ENCODE results near the gene TMEM25. TPM values are rescaled to one million over a fixed set of nuclear protein-coding genes. Genes with fewer than 3 reads are reported as not detected.

TMEM25 gene
- total RNA-seq, 1 experiment from 2014 or later: 13.2 TPM

DNA sequence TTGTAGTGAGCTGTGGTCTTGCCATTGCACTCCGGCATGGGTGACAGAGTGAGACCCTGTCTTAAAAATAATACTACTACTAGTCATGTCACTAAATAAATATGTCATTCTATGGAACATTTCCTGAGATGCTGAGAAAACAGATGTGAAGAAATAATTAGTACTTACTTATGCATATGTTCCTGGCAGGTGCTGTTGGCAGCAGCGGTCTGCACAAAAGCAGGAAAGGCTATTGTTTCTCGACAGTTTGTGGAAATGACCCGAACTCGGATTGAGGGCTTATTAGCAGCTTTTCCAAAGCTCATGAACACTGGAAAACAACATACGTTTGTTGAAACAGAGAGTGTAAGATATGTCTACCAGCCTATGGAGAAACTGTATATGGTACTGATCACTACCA lies 50.1 kb downstream of the TMEM25 start:
- no peaks in the 10 kb centered on the region for H3K9me3 ChIP-seq (ENCODE audit: low read depth, low read length, poor library complexity, severe bottlenecking)
- no TSS peak for BruUV-seq (replicated peaks)
- intact Hi-C loops (cut with micrococcal nuclease; ENCODE audit: unreplicated experiment): no loop called here
- TF ChIP-seq, protein P1, sequence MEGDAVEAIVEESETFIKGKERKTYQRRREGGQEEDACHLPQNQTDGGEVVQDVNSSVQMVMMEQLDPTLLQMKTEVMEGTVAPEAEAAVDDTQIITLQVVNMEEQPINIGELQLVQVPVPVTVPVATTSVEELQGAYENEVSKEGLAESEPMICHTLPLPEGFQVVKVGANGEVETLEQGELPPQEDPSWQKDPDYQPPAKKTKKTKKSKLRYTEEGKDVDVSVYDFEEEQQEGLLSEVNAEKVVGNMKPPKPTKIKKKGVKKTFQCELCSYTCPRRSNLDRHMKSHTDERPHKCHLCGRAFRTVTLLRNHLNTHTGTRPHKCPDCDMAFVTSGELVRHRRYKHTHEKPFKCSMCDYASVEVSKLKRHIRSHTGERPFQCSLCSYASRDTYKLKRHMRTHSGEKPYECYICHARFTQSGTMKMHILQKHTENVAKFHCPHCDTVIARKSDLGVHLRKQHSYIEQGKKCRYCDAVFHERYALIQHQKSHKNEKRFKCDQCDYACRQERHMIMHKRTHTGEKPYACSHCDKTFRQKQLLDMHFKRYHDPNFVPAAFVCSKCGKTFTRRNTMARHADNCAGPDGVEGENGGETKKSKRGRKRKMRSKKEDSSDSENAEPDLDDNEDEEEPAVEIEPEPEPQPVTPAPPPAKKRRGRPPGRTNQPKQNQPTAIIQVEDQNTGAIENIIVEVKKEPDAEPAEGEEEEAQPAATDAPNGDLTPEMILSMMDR (conservative IDR thresholded peaks at IDR 0.05; ENCODE audit: low read depth, low read length): no peak
- no peak for TF ChIP-seq EZH2 (IDR thresholded peaks at IDR 0.05; ENCODE audit: borderline replicate concordance, low read depth, low read length, poor library complexity, severe bottlenecking)
- H3K4me1 ChIP-seq (ENCODE audit: insufficient read depth, low read length, poor library complexity, severe bottlenecking): peaks cover under 1% of the 10 kb centered on the region
- POLR2A ChIA-PET (ENCODE audit: low non-redundant PET): no interaction called here
- peaks cover 52% of the 10 kb centered on the region for H3K36me3 ChIP-seq (ENCODE audit: insufficient read depth, low read length, poor library complexity, severe bottlenecking)
- H3K27me3 ChIP-seq (replicated peaks; ENCODE audit: insufficient read depth, low read depth, low read length, poor library complexity): no peaks in the 10 kb centered on the region
- no peak overlapping the region for H3K27ac ChIP-seq (ENCODE audit: low read depth, low read length, poor library complexity, severe bottlenecking)
- H3K4me3 ChIP-seq (ENCODE audit: low read depth, low read length, poor library complexity, severe bottlenecking): no peak overlapping the region
- no peak for DNase-seq (ENCODE audit: low spot score)
- CTCF ChIA-PET: no interaction called here

Other genes with a start within 250 kb of the TMEM25 start
- not detected in 2 replicates for gene CD3E, start 226.5 kb upstream of the TMEM25 start, total RNA-seq (2021)
- not detected in 2 replicates for gene CD3D, start 188.5 kb upstream of the TMEM25 start, total RNA-seq (2021)
- not detected in 2 replicates for gene CD3G, start 186.8 kb upstream of the TMEM25 start, total RNA-seq (2021)
- 52.0 and 54.2 TPM in 2 replicates for gene UBE4A, start 171.6 kb upstream of the TMEM25 start, total RNA-seq (2021)
- 303 and 334 TPM in 2 replicates for gene ATP5MG, start 129.6 kb upstream of the TMEM25 start, total RNA-seq (2021)
- 116 and 121 TPM in 2 replicates for gene KMT2A, start 94.7 kb upstream of the TMEM25 start, total RNA-seq (2021)
- 0.39 and 1.1 TPM in 2 replicates for gene TTC36, start 3.7 kb upstream of the TMEM25 start, total RNA-seq (2021)
- 34.3 and 34.6 TPM in 2 replicates for gene IFT46, start 34.7 kb downstream of the TMEM25 start, total RNA-seq (2021)
- gene ARCN1, start 41.2 kb downstream of the TMEM25 start, total RNA-seq (2021): 217 and 220 TPM in 2 replicates
- gene PHLDB1, start 76.4 kb downstream of the TMEM25 start, total RNA-seq (2021): 48.7 and 58.7 TPM in 2 replicates
- gene TREH, start 148.5 kb downstream of the TMEM25 start, total RNA-seq (2021): not detected in 2 replicates